ENCODE results near the gene PTGES3L. TPM values are rescaled to one million over a fixed set of nuclear protein-coding genes. Genes with fewer than 3 reads are reported as not detected.

PTGES3L gene
- total and polyA plus RNA-seq, 2 of the 13 experiments (the other 11 are each of a cell fraction or from before 2014, with no cell fraction given), result 1.2 to 2.9 TPM

- H4K20me1 ChIP-seq (ENCODE audit: insufficient read depth, low read length), result no peaks in the 10 kb centered on the region
- no peaks in the 10 kb centered on the region for H3K36me3 ChIP-seq (replicated peaks in 1 of 2; ENCODE audit: control insufficient read depth in 1 of 2, insufficient read depth in 2 of 2, low read length in 2 of 2)
- no peak for DNase-seq (ENCODE audit: low spot score)
- no peaks in the 10 kb centered on the region for H3K9me3 ChIP-seq (ENCODE audit: low read length)
- POLR2A ChIA-PET, result no interaction called here
- peaks cover 46% of the 10 kb centered on the region for H3K4me1 ChIP-seq (ENCODE audit: insufficient read depth, low read length)
- intact Hi-C loops (cut with micrococcal nuclease; ENCODE audit: unreplicated experiment), result no loop called here
- H3K4me3 ChIP-seq (replicated peaks in 1 of 3; ENCODE audit: insufficient read depth in 1 of 3, low read depth in 2 of 3, low read length in 3 of 3), result no peak overlapping the region
- no peak overlapping the region for H3K27ac ChIP-seq (ENCODE audit: extremely low read length, insufficient read depth, low read length)
- no peak overlapping the region for H2AFZ ChIP-seq (ENCODE audit: low read length)
- WGBS (ENCODE audit: low lambda C conversion rate), result 83% methylated on average over 5 of the region's 5 CpGs
- CTCF ChIA-PET (ENCODE audit: low intra/inter-chr PET ratio, low total read pairs), result no interaction called here
- in situ Hi-C loops (cut with HindIII; ENCODE audit: extremely low pct_ligation_motif_present, low pct_unique_long_range_greater_than_20kb), result no loop called here
- FAIRE-seq, result no peak
- no peaks in the 10 kb centered on the region for H3K79me2 ChIP-seq (ENCODE audit: insufficient read depth, low read length)
- peak; percentile 40 for ATAC-seq
- H3K27me3 ChIP-seq (ENCODE audit: control insufficient read depth in 1 of 2, insufficient read depth in 2 of 2, low read length in 2 of 2), result no peaks in the 10 kb centered on the region
- no peak overlapping the region for H3K9ac ChIP-seq (ENCODE audit: insufficient read depth, low read depth, low read length)
- no TSS peak for BruUV-seq (replicated peaks)
- H3K4me2 ChIP-seq (ENCODE audit: low read depth, low read length), result no peak overlapping the region
- TF ChIP-seq ZNF263 (CRISPR knock-in tag; IDR thresholded peaks at IDR 0.05), result peak; percentile 79
- 0 out of 2 replicates have a peak, but pooled peaks have one; percentile 53 for TF ChIP-seq ZKSCAN1 (IDR thresholded peaks at IDR 0.05; ENCODE audit: low read length)
- TF ChIP-seq ZNF891 (CRISPR knock-in tag; IDR thresholded peaks at IDR 0.05), result no peak
- TF ChIP-seq ZNF292 (CRISPR knock-in tag; IDR thresholded peaks at IDR 0.05; ENCODE audit: borderline replicate concordance, low read depth), result no peak
- TF ChIP-seq ZNF282 (IDR thresholded peaks at IDR 0.05; ENCODE audit: partially characterized antibody), result no peak
- TF ChIP-seq TMF1 (CRISPR knock-in tag; IDR thresholded peaks at IDR 0.05; ENCODE audit: low read depth), result no peak
- TF ChIP-seq ZNF235 (CRISPR knock-in tag; IDR thresholded peaks at IDR 0.05; ENCODE audit: borderline replicate concordance), result no peak
- TF ChIP-seq HNF1A (IDR thresholded peaks at IDR 0.05; ENCODE audit: low read depth), result no peak
- no peak for TF ChIP-seq HNF1A (CRISPR knock-in tag; IDR thresholded peaks at IDR 0.05; ENCODE audit: borderline replicate concordance)
- TF ChIP-seq ZNF550 (CRISPR knock-in tag; IDR thresholded peaks at IDR 0.05; ENCODE audit: borderline replicate concordance), result no peak
- TF ChIP-seq TP53 (CRISPR knock-in tag; conservative IDR thresholded peaks at IDR 0.05), result no peak
- no peak for TF ChIP-seq ZNF782 (CRISPR knock-in tag; IDR thresholded peaks at IDR 0.05; ENCODE audit: borderline replicate concordance)
- TF ChIP-seq ZBTB2 (CRISPR knock-in tag; IDR thresholded peaks at IDR 0.05; ENCODE audit: low read depth), result no peak
- no peak for TF ChIP-seq PREB (CRISPR knock-in tag; IDR thresholded peaks at IDR 0.05)
- no peak for TF ChIP-seq NCOA1 (CRISPR knock-in tag; IDR thresholded peaks at IDR 0.05)
- no peak for TF ChIP-seq HNRNPLL (IDR thresholded peaks at IDR 0.05; ENCODE audit: low read depth, low read length, poor library complexity, severe bottlenecking)
- no peak for TF ChIP-seq TERF1 (CRISPR knock-in tag; IDR thresholded peaks at IDR 0.05)
Observed at GRCh38 chr17:42971589-42971988, 8.3 kb downstream of the PTGES3L start.

Data from HepG2 (cell line).